Suppressor macrophage (primary cell): ENCODE results near the gene MAPT.
"Not testable (repeated sequence)": the region's sequence is repeated elsewhere in the genome, so short reads cannot be mapped to it uniquely, and the experiment has no call there.

Experiments used
- DNase-seq, 4 experiments: peaks; one replicate each; pipeline ENCODE4 v3.0.0-alpha.2; 2020 to 2022

The MAPT gene

GRCh38 chr17:45930420-45930951, 36.1 kb downstream of the MAPT start:
- DNase-seq: no peak

- no peak for DNase-seq
Observed at GRCh38 chr17:45931677-45932076, 37.3 kb downstream of the MAPT start.

- DNase-seq: no peak
Observed at GRCh38 chr17:45934044-45934979, 40.0 kb downstream of the MAPT start.

- no peak for DNase-seq
Observed at GRCh38 chr17:45935197-45935709, 40.9 kb downstream of the MAPT start.

GRCh38 chr17:45935710-45936509, 41.6 kb downstream of the MAPT start:
- no peak for DNase-seq

GRCh38 chr17:45936610-45937009, 42.3 kb downstream of the MAPT start:
- no peak for DNase-seq

- DNase-seq: not testable (repeated sequence)
Observed at GRCh38 chr17:45937186-45937585, 42.8 kb downstream of the MAPT start.

GRCh38 chr17:45939395-45939794, 45.0 kb downstream of the MAPT start:
- DNase-seq: no peak

- DNase-seq: no peak
Observed at GRCh38 chr17:45940293-45940692, 45.9 kb downstream of the MAPT start.

GRCh38 chr17:45940826-45941225, 46.5 kb downstream of the MAPT start:
- no peak for DNase-seq

GRCh38 chr17:45941395-45941794, 47.0 kb downstream of the MAPT start:
- DNase-seq: no peak

- no peak for DNase-seq
Observed at GRCh38 chr17:45942284-45942683, 47.9 kb downstream of the MAPT start.

- no peak for DNase-seq
Observed at GRCh38 chr17:45946841-45947256, 52.5 kb downstream of the MAPT start.

- no peak for DNase-seq
Observed at GRCh38 chr17:45948498-45948880, 54.1 kb downstream of the MAPT start.

- DNase-seq: peak; percentile 68 to 90 (median 81)
Observed at GRCh38 chr17:45948881-45949624, 54.7 kb downstream of the MAPT start.

- DNase-seq: no peak
Observed at GRCh38 chr17:45949755-45950320, 55.5 kb downstream of the MAPT start.

GRCh38 chr17:45950888-45951287, 56.5 kb downstream of the MAPT start:
- DNase-seq: no peak

- no peak for DNase-seq
Observed at GRCh38 chr17:45951403-45951802, 57.0 kb downstream of the MAPT start.

GRCh38 chr17:45951941-45952340, 57.6 kb downstream of the MAPT start:
- no peak for DNase-seq

GRCh38 chr17:45952814-45953320, 58.5 kb downstream of the MAPT start:
- no peak for DNase-seq

- no peak for DNase-seq
Observed at GRCh38 chr17:45953561-45953960, 59.2 kb downstream of the MAPT start.

GRCh38 chr17:45954914-45955313, 60.6 kb downstream of the MAPT start:
- no peak for DNase-seq
